A375 (cell line): ENCODE measurements around the gene PPP1R17. TPM values are rescaled to one million over a fixed set of nuclear protein-coding genes. Genes with fewer than 3 reads are reported as not detected.

Experiments used
- total RNA-seq: library from RNA; depleted of rRNA; stranded (reverse); fragments of >200 nt; shearing (Covaris generic); gene quantifications from 2 replicates; pipeline ENCODE4 v1.2.3, GENCODE V29; 2014; rRNA removed

PPP1R17 gene
- total RNA-seq, result not detected in 2 replicates

DNA sequence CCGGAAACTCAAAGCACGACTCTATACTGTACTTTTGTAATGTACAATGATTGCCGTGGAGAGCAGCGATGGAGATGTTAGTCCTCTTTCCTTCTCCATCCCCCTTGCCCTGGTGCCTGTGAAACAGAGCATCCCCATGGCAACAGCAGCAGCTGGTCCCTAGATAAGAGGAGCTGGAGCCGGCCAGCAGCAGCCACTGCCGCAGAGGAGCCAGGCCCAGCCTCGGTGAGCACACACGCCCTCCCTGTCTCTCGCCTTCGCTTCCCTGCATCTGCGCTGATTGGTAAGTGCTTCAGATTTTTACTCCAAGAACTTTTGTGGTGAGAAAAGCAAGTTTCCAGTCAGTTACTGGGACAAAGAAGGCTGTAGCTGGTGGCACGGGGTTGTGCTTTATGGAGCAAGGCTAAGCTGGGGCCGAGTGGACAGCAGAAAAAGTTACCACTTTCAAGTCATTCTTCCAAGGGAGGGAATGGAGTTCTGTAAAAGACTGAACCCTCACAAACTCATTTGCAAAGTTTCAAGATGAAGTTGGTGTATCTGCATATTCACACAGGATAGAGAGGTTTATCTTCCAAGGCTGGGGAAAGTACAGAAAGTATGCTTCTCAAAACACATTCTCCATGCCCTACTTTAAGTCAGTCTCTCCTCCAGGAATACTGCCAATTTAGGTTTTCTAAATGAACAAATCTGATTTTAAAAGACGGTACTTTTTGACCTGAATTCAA lies at the start of gene PPP1R17:
Gene PPP1R17 (plus strand): TSS at position 192 of the 725 bp plus-strand sequence. CDS start 5,227 bp downstream, outside the sequence.

Other genes starting within 250 kb of the PPP1R17 start
- not detected in 2 replicates for gene ITPRID1, start 173.1 kb upstream of the PPP1R17 start, total RNA-seq